A549 (cell line): Measurements from ENCODE around the gene PRKAG2.

Experiments used
- CTCF ChIP-seq: fragments of >200 bp; sonication (Bioruptor Twin); formaldehyde crosslinking; IDR thresholded peaks from 3 replicates; pipeline ENCODE4 v1.5.1; 2016
- ELK1 ChIP-seq: fragments of 150-350 bp; IDR thresholded peaks from 2 replicates; pipeline ENCODE4 v1.6.1; 2014; ENCODE audit warnings: low read depth, mild to moderate bottlenecking, low read length
- NFE2L2 ChIP-seq: fragments of 150-350 bp; conservative IDR thresholded peaks from 2 replicates; pipeline ENCODE4 v1.6.1; 2014; ENCODE audit warnings: low read length
- PBX3 ChIP-seq: IDR thresholded peaks from 2 replicates; pipeline ENCODE4 v1.6.1; 2012
- PHF8 ChIP-seq: fragments of 200-600 bp; sonication (generic); IDR thresholded peaks from 2 replicates; pipeline ENCODE4 v1.6.1; 2016; ENCODE audit warnings: low read depth, mild to moderate bottlenecking, antibody characterized with exemption, moderate library complexity, borderline replicate concordance
- POLR2A ChIP-seq: IDR thresholded peaks from 2 replicates; pipeline ENCODE4 v1.6.1; 2012; ENCODE audit warnings: mild to moderate bottlenecking, low read length
- USF2 ChIP-seq: fragments of 450-650 bp; IDR thresholded peaks from 2 replicates; pipeline ENCODE4 v1.6.1; 2014; ENCODE audit warnings: antibody characterized with exemption
- ZSCAN20 ChIP-seq: fragments of 250-450 bp; sonication (Bioruptor Pico); IDR thresholded peaks from 2 replicates; pipeline ENCODE4 v1.8.0; 2022; ENCODE audit warnings: mild to moderate bottlenecking, moderate library complexity

- no peak for TF ChIP-seq PBX3
- no peak for TF ChIP-seq ZSCAN20
- no peak for TF ChIP-seq USF2
- no peak for TF ChIP-seq NFE2L2
- no peak for TF ChIP-seq PHF8
- no peak for TF ChIP-seq CTCF
- no peak for TF ChIP-seq POLR2A
- no peak for TF ChIP-seq ELK1
Measured at GRCh38 chr7:151835636-151836035, 41.3 kb downstream of the PRKAG2 start.
